Parathyroid adenoma (tissue), 2 donors: ENCODE data around the gene XRCC3.
"Not testable (repeated sequence)": the region's sequence is repeated elsewhere in the genome, so short reads cannot be mapped to it uniquely, and the experiment has no call there.

Experiments used
- H2AFZ ChIP-seq: fragments of 300-600 bp; sonication (generic); one replicate; pipeline ENCODE4 v1.7.0; 2017; ENCODE audit warnings: antibody characterized with exemption, mild to moderate bottlenecking
- H3K27ac ChIP-seq: fragments of 300-600 bp; sonication (generic); one replicate; pipeline ENCODE4 v1.7.0; 2017
- H3K27me3 ChIP-seq: fragments of 300-600 bp; sonication (generic); one replicate; pipeline ENCODE4 v1.7.0; 2017; ENCODE audit warnings: low read length; ENCODE audit not compliant: control insufficient read depth, insufficient read depth
- H3K36me3 ChIP-seq: fragments of 300-600 bp; sonication (generic); one replicate; pipeline ENCODE4 v1.7.0; 2017; ENCODE audit warnings: low read length; ENCODE audit not compliant: control insufficient read depth, insufficient read depth
- H3K4me1 ChIP-seq: fragments of 300-600 bp; sonication (generic); one replicate; pipeline ENCODE4 v1.7.0; 2017; ENCODE audit warnings: control low read depth
- H3K4me2 ChIP-seq: fragments of 300-600 bp; sonication (generic); one replicate; pipeline ENCODE4 v1.7.0; 2017; ENCODE audit warnings: low read length
- H3K4me3 ChIP-seq: fragments of 300-600 bp; sonication (generic); one replicate; pipeline ENCODE4 v1.7.0; 2017; ENCODE audit warnings: low read depth, low read length
- H3K79me2 ChIP-seq: fragments of 300-600 bp; sonication (generic); one replicate; pipeline ENCODE4 v1.7.0; 2017; ENCODE audit warnings: control low read depth
- H3K9ac ChIP-seq: fragments of 300-600 bp; sonication (generic); one replicate; pipeline ENCODE4 v1.7.0; 2017; ENCODE audit warnings: mild to moderate bottlenecking
- H3K9me3 ChIP-seq: fragments of 300-600 bp; sonication (generic); one replicate; pipeline ENCODE4 v1.7.0; 2017; ENCODE audit warnings: low read length; ENCODE audit not compliant: control insufficient read depth
- TF ChIP-seq, protein P1 (sequence below): fragments of 300-600 bp; sonication (generic); IDR thresholded peaks from one replicate; pipeline ENCODE4 v1.7.0; 2017; ENCODE audit warnings: antibody characterized with exemption, mild to moderate bottlenecking
- donor health status: primary hyperparathyroidism.

XRCC3 gene

DNA sequence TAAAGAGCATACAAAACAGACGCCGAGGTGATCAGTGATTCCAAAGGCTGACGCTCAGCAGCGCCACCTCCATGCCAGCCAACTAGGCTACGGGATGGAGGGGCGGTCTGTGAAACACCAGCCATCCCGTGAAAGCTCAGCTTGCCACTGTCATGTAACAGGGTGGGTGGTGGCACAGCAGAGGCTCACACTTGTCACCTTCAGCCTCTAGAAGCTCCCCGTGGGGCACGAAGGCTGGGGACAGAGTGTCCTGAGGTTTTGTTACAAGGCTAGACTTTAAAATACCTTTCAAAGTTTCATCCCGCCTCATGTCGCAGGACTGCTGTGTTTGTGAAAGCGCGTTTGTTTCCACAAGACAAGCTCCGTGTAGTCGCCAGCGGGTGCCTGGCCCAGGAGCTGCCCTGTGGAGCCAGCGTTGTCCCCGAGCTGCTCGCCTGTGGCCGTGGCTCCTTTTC lies 20.7 kb downstream of the XRCC3 start:
- H3K4me3 ChIP-seq: no peak overlapping the region
- H3K4me1 ChIP-seq: no peaks in the 10 kb centered on the region
- no peak overlapping the region for H3K9ac ChIP-seq
- no peaks in the 10 kb centered on the region for H3K36me3 ChIP-seq
- no peak overlapping the region for H2AFZ ChIP-seq
- no peaks in the 10 kb centered on the region for H3K27me3 ChIP-seq
- no peak overlapping the region for H3K27ac ChIP-seq
- H3K4me2 ChIP-seq: no peak overlapping the region
- no peaks in the 10 kb centered on the region for H3K9me3 ChIP-seq
- H3K79me2 ChIP-seq: peaks cover 30% of the 10 kb centered on the region
- TF ChIP-seq, protein P1, sequence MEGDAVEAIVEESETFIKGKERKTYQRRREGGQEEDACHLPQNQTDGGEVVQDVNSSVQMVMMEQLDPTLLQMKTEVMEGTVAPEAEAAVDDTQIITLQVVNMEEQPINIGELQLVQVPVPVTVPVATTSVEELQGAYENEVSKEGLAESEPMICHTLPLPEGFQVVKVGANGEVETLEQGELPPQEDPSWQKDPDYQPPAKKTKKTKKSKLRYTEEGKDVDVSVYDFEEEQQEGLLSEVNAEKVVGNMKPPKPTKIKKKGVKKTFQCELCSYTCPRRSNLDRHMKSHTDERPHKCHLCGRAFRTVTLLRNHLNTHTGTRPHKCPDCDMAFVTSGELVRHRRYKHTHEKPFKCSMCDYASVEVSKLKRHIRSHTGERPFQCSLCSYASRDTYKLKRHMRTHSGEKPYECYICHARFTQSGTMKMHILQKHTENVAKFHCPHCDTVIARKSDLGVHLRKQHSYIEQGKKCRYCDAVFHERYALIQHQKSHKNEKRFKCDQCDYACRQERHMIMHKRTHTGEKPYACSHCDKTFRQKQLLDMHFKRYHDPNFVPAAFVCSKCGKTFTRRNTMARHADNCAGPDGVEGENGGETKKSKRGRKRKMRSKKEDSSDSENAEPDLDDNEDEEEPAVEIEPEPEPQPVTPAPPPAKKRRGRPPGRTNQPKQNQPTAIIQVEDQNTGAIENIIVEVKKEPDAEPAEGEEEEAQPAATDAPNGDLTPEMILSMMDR: no peak

DNA sequence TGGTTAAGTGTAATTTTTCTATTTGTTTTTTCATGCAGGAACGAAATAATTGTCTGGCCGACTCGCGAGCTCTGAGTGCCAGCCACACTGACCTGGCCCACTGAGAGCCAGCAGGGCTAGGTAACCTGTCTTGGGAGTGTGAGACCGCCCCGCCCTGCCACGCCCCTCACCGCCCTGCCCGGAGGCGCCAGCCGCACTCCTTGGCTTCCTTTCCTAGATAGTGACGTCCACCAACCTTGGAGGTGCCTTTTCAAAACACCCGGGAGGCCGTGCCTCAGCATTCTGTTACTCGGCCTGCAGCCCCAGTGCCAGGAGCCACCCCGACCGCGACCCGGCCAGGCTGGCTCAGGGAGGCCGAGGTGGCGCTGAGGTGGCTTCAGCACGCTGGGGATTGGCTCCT lies 21.7 kb downstream of the XRCC3 start:
- no peak overlapping the region for H3K4me3 ChIP-seq
- H3K79me2 ChIP-seq: peaks cover 28% of the 10 kb centered on the region
- no peak overlapping the region for H3K9ac ChIP-seq
- no peaks in the 10 kb centered on the region for H3K36me3 ChIP-seq
- H3K9me3 ChIP-seq: no peaks in the 10 kb centered on the region
- H2AFZ ChIP-seq: no peak overlapping the region
- no peak overlapping the region for H3K4me2 ChIP-seq
- no peak overlapping the region for H3K27ac ChIP-seq
- TF ChIP-seq, protein P1: no peak
- H3K27me3 ChIP-seq: no peaks in the 10 kb centered on the region
- H3K4me1 ChIP-seq: no peaks in the 10 kb centered on the region

DNA sequence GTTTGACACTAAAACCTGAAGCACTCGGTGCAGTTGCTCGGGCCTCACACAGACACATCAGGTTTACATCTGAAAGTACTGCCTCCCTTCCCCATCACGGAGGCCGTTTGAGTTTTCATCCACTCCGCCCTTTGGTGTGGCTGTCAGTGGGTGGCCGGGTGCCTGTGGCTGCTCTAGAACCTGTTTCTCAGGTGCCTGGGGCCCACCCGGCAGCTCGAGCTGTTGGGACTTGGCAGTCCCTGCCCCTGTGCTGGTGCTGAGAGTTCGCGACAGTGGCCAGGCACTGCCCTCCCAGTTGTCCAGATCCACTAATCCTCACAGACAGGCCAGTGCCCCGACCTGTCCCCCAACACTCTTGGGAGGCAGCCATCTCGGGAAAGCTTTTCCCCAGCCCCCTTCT lies 22.4 kb downstream of the XRCC3 start:
- no peak overlapping the region for H3K27ac ChIP-seq

DNA sequence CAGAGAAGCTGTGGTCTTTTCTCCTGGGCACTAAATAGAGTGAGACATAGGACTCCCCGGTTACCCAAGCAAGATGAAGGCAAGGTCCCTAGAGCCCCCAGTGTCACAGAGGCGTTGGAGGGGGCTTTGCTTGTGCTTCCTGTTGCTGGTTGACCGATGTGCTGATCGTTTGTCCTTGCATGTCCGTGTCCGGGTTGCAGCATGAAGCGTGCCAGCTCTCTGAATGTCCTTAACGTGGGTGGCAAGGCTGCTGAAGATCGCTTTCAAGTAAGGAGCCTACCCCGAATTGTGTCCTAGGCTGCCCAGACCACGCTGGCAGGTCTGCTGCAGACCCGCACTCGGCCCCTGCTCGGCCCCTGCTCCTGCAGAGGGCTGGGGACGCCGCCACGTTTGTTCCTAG lies 23.1 kb downstream of the XRCC3 start:
- Histone ChIP-seq H3K4me1 (no peaks in the 10 kb centered on the region), H3K79me2 (peaks cover 24% of the 10 kb centered on the region), H3K4me3 (no peak overlapping the region), H2AFZ (no peak overlapping the region), H3K27ac (no peak overlapping the region), H3K27me3 (no peaks in the 10 kb centered on the region), H3K9ac (no peak overlapping the region), H3K4me2 (no peak overlapping the region), H3K36me3 (no peaks in the 10 kb centered on the region), H3K9me3 (no peaks in the 10 kb centered on the region)
- TF ChIP-seq, protein P1: no peak

More for the DNA sequence above, 22.4 kb downstream of the XRCC3 start:
- no peak overlapping the region for H3K4me3 ChIP-seq
- no peaks in the 10 kb centered on the region for H3K36me3 ChIP-seq
- no peak overlapping the region for H3K9ac ChIP-seq
- H3K4me2 ChIP-seq: no peak overlapping the region
- TF ChIP-seq, protein P1: no peak
- no peaks in the 10 kb centered on the region for H3K4me1 ChIP-seq
- no peaks in the 10 kb centered on the region for H3K27me3 ChIP-seq
- H3K79me2 ChIP-seq: peaks cover 26% of the 10 kb centered on the region
- no peaks in the 10 kb centered on the region for H3K9me3 ChIP-seq
- no peak overlapping the region for H2AFZ ChIP-seq

DNA sequence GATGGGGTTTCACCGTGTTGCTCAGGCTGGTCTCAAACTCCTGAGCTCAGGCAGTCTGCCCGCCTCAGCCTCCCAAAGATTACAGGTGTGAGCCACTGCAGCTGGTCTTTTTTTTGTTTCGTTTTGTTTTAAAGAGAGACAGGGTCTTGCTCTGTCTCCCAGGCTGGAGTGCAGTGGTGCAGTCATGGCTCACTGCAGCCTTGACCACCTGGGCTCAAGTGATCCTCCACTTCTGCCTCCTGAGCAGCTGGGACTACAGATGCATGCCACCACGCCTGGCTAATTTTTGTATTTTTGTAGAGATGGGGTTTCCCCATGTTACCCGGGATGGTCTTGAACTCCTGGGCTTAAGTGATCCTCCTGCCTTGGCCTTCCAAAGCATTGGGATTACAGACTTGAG lies 23.6 kb downstream of the XRCC3 start:
- H3K36me3 ChIP-seq, H3K4me1 ChIP-seq, H3K9ac ChIP-seq, H3K27me3 ChIP-seq, H3K4me2 ChIP-seq, H3K9me3 ChIP-seq, H2AFZ ChIP-seq, H3K4me3 ChIP-seq, H3K27ac ChIP-seq: not testable (repeated sequence)
- peaks cover 24% of the 10 kb centered on the region for H3K79me2 ChIP-seq
